Measurements from ENCODE around the gene SLC34A3.

The SLC34A3 gene

DNA sequence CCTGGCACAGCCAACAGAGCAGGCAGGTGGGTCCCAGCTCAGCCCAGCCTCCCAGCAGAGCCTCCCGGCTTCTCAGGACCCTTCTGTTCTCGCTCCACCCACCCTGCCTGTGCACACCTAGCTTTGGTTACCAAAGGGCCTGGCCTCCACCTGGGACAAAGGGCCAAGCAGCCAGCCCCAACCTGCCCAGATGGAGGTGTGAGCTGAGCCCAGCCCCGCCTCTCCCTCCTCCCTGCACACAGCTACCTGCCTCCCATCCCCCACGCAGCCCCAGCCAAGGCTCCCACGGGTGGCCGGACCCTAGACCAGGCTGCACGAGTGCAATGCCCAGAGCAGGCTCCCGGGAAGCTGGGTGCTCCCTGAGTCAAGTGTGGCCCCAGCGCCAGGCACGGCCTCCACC lies 35.8 kb upstream of the SLC34A3 start:
- peaks cover 13 to 30% of the 10 kb centered on the region in 2 donors for H3K36me3 ChIP-seq (ENCODE audit: control insufficient read depth in 1 of 2, insufficient read depth in 2 of 2, low read length in 2 of 2)
- H3K9ac ChIP-seq (ENCODE audit: low read depth in 1 of 2, low read length in 2 of 2), result peak overlapping the region; percentile 35 to 66
- peaks cover 35 to 59% of the 10 kb centered on the region in 2 donors for H3K4me1 ChIP-seq (ENCODE audit: control insufficient read depth in 1 of 2, insufficient read depth in 2 of 2, low read length in 2 of 2)

DNA sequence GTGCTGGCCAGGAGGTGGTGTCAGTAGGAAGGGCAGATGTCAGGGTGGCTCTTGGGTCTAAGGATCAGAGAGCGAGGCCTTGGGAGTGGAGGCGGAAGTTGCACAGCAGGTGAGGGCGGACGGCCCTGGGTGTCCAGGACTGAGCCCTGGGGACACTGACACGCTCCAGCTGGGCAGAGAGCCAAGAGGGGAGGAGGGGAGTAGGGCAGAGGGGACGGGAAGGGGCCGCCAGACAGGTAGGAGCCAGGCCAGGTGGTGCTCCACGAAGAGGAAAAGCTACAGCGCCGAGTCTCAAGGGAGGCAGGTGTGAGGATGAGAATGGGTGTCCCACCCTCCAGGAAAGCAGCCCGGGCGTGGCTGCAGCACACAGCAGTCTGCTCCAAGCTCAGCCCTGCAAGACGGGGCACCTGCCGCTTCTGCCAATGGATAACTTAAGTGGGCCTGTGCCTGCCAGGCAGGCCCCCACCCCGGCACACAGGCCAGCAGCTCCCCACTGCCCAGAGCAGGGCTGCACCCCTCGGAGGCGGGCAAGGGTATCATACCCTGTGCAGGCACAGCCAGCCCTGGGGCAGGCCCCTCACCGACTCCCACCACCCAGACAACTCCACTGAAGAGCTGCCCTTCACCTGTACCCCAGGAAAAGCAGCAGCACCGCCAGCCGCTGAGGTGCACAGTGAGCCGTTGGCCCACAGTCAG lies 35.0 kb upstream of the SLC34A3 start:
- Histone ChIP-seq H3K27me3 (ENCODE audit: control insufficient read depth in 1 of 2, insufficient read depth in 2 of 2, low read length in 2 of 2) (no peaks in the 10 kb centered on the region), H3K9me3 (ENCODE audit: control insufficient read depth in 1 of 2, low read length in 2 of 2) (no peaks in the 10 kb centered on the region), H3K9ac (ENCODE audit: low read depth in 1 of 2, low read length in 2 of 2) (peak overlapping the region; percentile 35 to 66), H3K4me1 (ENCODE audit: control insufficient read depth in 1 of 2, insufficient read depth in 2 of 2, low read length in 2 of 2) (peaks cover 27 to 51% of the 10 kb centered on the region in 2 donors), H3K27ac (ENCODE audit: low read depth, low read length) (peak overlapping the region; percentile 36), H3K36me3 (ENCODE audit: control insufficient read depth in 1 of 2, insufficient read depth in 2 of 2, low read length in 2 of 2) (peaks cover 13 to 23% of the 10 kb centered on the region in 2 donors), H3K4me3 (ENCODE audit: low read depth in 1 of 2, low read length in 2 of 2) (peak overlapping the region; percentile 44 to 62)

More for the DNA sequence above, 35.8 kb upstream of the SLC34A3 start:
- H3K27me3 ChIP-seq (ENCODE audit: control insufficient read depth in 1 of 2, insufficient read depth in 2 of 2, low read length in 2 of 2), result no peaks in the 10 kb centered on the region
- peak overlapping the region; percentile 44 to 62 for H3K4me3 ChIP-seq (ENCODE audit: low read depth in 1 of 2, low read length in 2 of 2)
- peak overlapping the region; percentile 36 for H3K27ac ChIP-seq (ENCODE audit: low read depth, low read length)
- H3K9me3 ChIP-seq (ENCODE audit: control insufficient read depth in 1 of 2, low read length in 2 of 2), result no peaks in the 10 kb centered on the region

DNA sequence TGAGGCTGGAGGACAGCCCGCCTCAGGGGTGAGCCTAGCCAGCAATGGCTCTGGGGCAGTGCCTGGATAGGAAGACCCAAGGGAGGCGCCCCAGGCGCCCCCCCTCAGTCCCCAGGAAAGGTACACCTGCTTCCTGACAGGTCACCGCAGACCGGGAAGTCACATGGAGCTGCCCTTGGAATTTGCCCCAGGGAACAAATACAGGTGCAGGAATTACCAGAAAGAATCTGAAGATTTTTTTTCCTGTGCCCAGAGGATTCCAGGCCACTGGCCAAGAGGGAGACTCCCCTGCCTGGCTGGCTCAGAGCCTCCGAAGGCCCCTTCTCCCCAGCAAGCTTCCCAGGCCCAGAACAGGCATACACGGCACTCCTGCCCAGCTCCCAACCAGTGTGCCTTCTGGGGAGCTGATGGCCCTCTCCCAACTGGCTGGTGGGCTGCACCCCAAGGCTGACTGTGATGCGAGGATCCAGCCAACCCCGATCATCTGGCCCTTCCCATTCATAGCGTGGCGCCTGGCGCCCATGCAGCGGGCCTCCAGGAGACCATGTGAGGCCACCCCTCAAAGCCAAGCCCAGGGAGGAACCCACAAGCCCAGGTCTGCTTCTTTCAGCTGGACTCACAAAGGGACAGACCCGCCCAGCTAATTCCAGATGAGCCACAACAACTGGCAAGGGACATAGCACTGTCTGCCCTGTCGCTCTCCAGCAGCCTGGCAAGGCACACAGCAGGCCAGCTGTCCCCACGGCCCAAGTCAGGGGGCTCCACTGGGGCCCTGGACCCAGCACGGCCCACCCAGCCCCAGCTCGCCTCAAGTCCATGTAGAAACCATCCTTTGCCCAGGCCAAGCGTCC lies 32.4 kb upstream of the SLC34A3 start:
- H3K27ac ChIP-seq (ENCODE audit: low read depth, low read length), result peak overlapping the region; percentile 83
- peak overlapping the region; percentile 69 to 85 for H3K9ac ChIP-seq (ENCODE audit: low read depth in 1 of 2, low read length in 2 of 2)
- peak overlapping the region; percentile 72 to 76 for H3K4me3 ChIP-seq (ENCODE audit: low read depth in 1 of 2, low read length in 2 of 2)

GRCh38 chr9:137198902-137199283 lies 31.8 kb upstream of the SLC34A3 start:
- Histone ChIP-seq H3K9me3 (ENCODE audit: control insufficient read depth in 1 of 2, low read length in 2 of 2) (no peaks in the 10 kb centered on the region), H3K9ac (ENCODE audit: low read depth in 1 of 2, low read length in 2 of 2) (peak overlapping the region; percentile 69 to 85), H3K4me3 (ENCODE audit: low read depth in 1 of 2, low read length in 2 of 2) (peak overlapping the region; percentile 72 to 76), H3K27me3 (ENCODE audit: control insufficient read depth in 1 of 2, insufficient read depth in 2 of 2, low read length in 2 of 2) (no peaks in the 10 kb centered on the region), H3K27ac (ENCODE audit: low read depth, low read length) (peak overlapping the region; percentile 83), H3K36me3 (ENCODE audit: control insufficient read depth in 1 of 2, insufficient read depth in 2 of 2, low read length in 2 of 2) (no peaks in the 10 kb centered on the region), H3K4me1 (ENCODE audit: control insufficient read depth in 1 of 2, insufficient read depth in 2 of 2, low read length in 2 of 2) (peaks cover 43 to 66% of the 10 kb centered on the region in 2 donors)

More for the DNA sequence above, 32.4 kb upstream of the SLC34A3 start:
- Histone ChIP-seq H3K27me3 (ENCODE audit: control insufficient read depth in 1 of 2, insufficient read depth in 2 of 2, low read length in 2 of 2) (no peaks in the 10 kb centered on the region), H3K36me3 (ENCODE audit: control insufficient read depth in 1 of 2, insufficient read depth in 2 of 2, low read length in 2 of 2) (no peaks in the 10 kb centered on the region), H3K9me3 (ENCODE audit: control insufficient read depth in 1 of 2, low read length in 2 of 2) (no peaks in the 10 kb centered on the region), H3K4me1 (ENCODE audit: control insufficient read depth in 1 of 2, insufficient read depth in 2 of 2, low read length in 2 of 2) (peaks cover 37 to 60% of the 10 kb centered on the region in 2 donors)

DNA sequence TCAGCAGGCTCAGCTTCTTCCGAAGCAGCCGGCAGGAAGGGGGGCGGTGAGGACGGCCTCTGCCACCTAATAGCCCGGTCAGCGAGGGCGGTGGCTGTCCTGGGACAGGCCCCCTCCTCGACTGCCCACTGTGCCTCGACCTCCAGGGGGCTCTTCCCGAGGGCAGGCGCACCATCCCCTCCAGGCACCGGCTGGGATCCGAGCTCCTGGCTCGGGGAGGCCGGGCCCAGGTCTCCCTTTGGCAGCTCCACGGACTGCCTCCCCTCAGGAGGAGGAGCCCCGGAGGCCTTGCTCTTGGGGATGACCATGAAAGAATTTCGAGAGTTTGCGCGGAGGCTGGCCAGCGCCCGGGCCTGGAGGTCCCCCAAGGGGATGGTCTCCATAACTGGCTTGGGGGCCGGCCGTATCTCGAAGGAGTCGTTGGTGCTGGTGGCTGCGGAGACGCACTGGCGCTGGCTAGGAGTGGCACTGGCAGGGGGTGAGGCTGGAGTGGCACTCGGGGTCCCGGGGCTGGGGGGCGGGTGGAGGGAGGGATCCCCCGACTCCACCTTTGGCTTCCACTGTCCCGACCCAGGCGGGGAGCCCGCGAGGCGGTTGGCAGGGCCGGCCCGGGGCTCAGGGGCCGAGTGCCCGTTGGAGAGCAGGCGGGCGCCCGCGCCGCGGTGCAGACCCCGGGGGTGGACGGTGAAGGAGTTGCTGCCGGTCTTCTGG lies 31.1 kb upstream of the SLC34A3 start:
- Histone ChIP-seq H3K4me1 (ENCODE audit: control insufficient read depth in 1 of 2, insufficient read depth in 2 of 2, low read length in 2 of 2) (peaks cover 49 to 70% of the 10 kb centered on the region in 2 donors), H3K9me3 (ENCODE audit: control insufficient read depth in 1 of 2, low read length in 2 of 2) (no peaks in the 10 kb centered on the region), H3K36me3 (ENCODE audit: control insufficient read depth in 1 of 2, insufficient read depth in 2 of 2, low read length in 2 of 2) (no peaks in the 10 kb centered on the region), H3K9ac (ENCODE audit: low read depth in 1 of 2, low read length in 2 of 2) (peak overlapping the region; percentile 69 to 85), H3K27ac (ENCODE audit: low read depth, low read length) (peak overlapping the region; percentile 83), H3K27me3 (ENCODE audit: control insufficient read depth in 1 of 2, insufficient read depth in 2 of 2, low read length in 2 of 2) (no peaks in the 10 kb centered on the region), H3K4me3 (ENCODE audit: low read depth in 1 of 2, low read length in 2 of 2) (peak overlapping the region; percentile 72 to 76)

- Histone ChIP-seq H3K27me3 (ENCODE audit: control insufficient read depth in 1 of 2, insufficient read depth in 2 of 2, low read length in 2 of 2) (no peaks in the 10 kb centered on the region), H3K9me3 (ENCODE audit: control insufficient read depth in 1 of 2, low read length in 2 of 2) (no peaks in the 10 kb centered on the region), H3K4me1 (ENCODE audit: control insufficient read depth in 1 of 2, insufficient read depth in 2 of 2, low read length in 2 of 2) (peaks cover 43 to 64% of the 10 kb centered on the region in 2 donors), H3K4me3 (ENCODE audit: low read depth in 1 of 2, low read length in 2 of 2) (peak within 1 kb of the TSS; percentile 81), H3K9ac (ENCODE audit: low read depth in 1 of 2, low read length in 2 of 2) (peak within 1 kb of the TSS; percentile 69 to 88), H3K27ac (ENCODE audit: low read depth, low read length) (peak within 1 kb of the TSS; percentile 83), H3K36me3 (ENCODE audit: control insufficient read depth in 1 of 2, insufficient read depth in 2 of 2, low read length in 2 of 2) (no peaks in the 10 kb centered on the region)
These were observed 30.1 kb upstream of the SLC34A3 start, which contains the start of gene TPRN for GRCh38 chr9:137200311-137201204. Gene TPRN (minus strand): TSS chr9:137200741. CDS start chr9:137200711, 30 bp downstream.

DNA sequence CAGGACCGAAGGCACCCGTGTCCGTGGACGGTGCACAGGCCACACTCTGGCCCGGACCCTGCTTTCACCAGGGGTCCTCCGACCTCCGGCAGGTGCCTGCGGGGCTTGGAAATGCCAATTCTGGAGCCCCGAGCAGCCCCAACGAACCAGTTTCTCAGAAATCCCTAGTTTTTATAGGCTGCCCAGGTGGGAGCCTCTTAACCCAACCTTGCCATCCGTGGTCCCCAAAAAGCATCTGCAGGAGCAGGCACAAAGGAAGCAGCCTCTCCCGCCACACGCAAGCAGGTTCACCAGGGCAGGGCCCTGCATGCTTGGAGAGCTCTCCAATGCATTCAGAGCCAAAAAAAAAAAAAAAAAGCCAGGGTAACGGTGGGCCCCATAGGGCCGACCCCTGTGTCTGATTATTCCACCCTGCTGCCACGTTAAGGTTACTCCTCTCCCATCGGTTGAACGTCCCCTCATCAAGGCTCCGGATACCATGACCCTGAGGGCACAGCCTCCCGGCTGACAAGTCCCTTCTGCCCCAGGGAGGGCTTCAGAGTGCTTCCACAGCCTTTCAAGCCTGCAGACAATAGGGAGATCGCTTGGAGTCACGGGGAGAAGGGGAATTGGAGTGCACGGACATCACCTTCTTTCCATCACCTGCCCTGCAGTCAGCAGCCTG lies 29.4 kb upstream of the SLC34A3 start:
- Histone ChIP-seq H3K27me3 (ENCODE audit: control insufficient read depth in 1 of 2, insufficient read depth in 2 of 2, low read length in 2 of 2) (no peaks in the 10 kb centered on the region), H3K9ac (ENCODE audit: low read depth in 1 of 2, low read length in 2 of 2) (peak overlapping the region; percentile 61 to 88), H3K4me1 (ENCODE audit: control insufficient read depth in 1 of 2, insufficient read depth in 2 of 2, low read length in 2 of 2) (peaks cover 42 to 63% of the 10 kb centered on the region in 2 donors), H3K36me3 (ENCODE audit: control insufficient read depth in 1 of 2, insufficient read depth in 2 of 2, low read length in 2 of 2) (no peaks in the 10 kb centered on the region), H3K4me3 (ENCODE audit: low read depth in 1 of 2, low read length in 2 of 2) (peak overlapping the region; percentile 81), H3K9me3 (ENCODE audit: control insufficient read depth in 1 of 2, low read length in 2 of 2) (no peaks in the 10 kb centered on the region), H3K27ac (ENCODE audit: low read depth, low read length) (peak overlapping the region; percentile 70)

DNA sequence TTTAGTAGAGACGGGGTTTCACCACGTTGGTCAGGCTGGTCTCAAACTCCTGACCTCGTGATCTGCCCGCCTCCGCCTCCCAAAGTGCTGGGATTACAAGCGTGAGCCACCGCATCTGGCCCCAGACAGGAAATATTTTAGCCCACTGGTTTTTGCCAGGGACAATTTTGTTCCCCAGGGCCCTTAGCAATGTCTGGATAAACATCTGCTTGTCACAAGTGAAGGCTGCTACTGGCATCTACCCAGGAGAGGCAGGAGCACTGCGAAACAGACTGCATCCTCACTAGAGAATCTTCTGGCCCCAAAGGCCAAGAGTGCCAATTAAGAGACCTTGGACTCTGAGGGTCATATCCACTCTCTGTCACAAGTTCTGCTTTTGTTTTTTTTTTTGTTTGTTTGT lies 27.7 kb upstream of the SLC34A3 start:
- Histone ChIP-seq H3K9ac (ENCODE audit: low read depth in 1 of 2, low read length in 2 of 2) (no peak overlapping the region), H3K27ac (ENCODE audit: low read depth, low read length) (no peak overlapping the region), H3K4me1 (ENCODE audit: control insufficient read depth in 1 of 2, insufficient read depth in 2 of 2, low read length in 2 of 2) (peaks cover 46 to 69% of the 10 kb centered on the region in 2 donors), H3K27me3 (ENCODE audit: control insufficient read depth in 1 of 2, insufficient read depth in 2 of 2, low read length in 2 of 2) (no peaks in the 10 kb centered on the region), H3K4me3 (ENCODE audit: low read depth in 1 of 2, low read length in 2 of 2) (no peak overlapping the region), H3K36me3 (ENCODE audit: control insufficient read depth in 1 of 2, insufficient read depth in 2 of 2, low read length in 2 of 2) (peaks cover 0 to 6% of the 10 kb centered on the region in 2 donors), H3K9me3 (ENCODE audit: control insufficient read depth in 1 of 2, low read length in 2 of 2) (no peaks in the 10 kb centered on the region)

DNA sequence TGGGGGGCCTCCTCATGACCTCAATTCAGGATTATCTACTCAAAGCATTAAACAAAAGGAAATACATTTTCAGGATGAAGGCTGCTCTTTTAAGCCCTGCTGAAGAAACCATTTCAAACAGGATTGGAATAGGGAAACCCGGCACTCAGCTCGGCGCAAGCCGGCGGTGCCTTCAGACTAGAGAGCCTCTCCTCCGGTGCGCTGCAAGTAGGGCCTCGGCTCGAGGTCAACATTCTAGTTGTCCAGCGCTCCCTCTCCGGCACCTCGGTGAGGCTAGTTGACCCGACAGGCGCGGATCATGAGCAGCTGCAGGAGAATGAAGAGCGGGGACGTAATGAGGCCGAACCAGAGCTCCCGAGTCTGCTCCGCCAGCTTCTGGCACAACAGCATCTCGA lies 26.0 kb upstream of the SLC34A3 start:
- Histone ChIP-seq H3K36me3 (ENCODE audit: control insufficient read depth in 1 of 2, insufficient read depth in 2 of 2, low read length in 2 of 2) (peaks cover 0 to 9% of the 10 kb centered on the region in 2 donors), H3K27ac (ENCODE audit: low read depth, low read length) (no peak overlapping the region), H3K4me1 (ENCODE audit: control insufficient read depth in 1 of 2, insufficient read depth in 2 of 2, low read length in 2 of 2) (peaks cover 40 to 53% of the 10 kb centered on the region in 2 donors), H3K4me3 (ENCODE audit: low read depth in 1 of 2, low read length in 2 of 2) (peak overlapping the region; percentile 99), H3K9ac (ENCODE audit: low read depth in 1 of 2, low read length in 2 of 2) (peak overlapping the region; percentile 83 to 95), H3K9me3 (ENCODE audit: control insufficient read depth in 1 of 2, low read length in 2 of 2) (no peaks in the 10 kb centered on the region), H3K27me3 (ENCODE audit: control insufficient read depth in 1 of 2, insufficient read depth in 2 of 2, low read length in 2 of 2) (no peaks in the 10 kb centered on the region)
